Nucleus accumbens (tissue), 56 donors: ENCODE measurements around the gene CEBPG.
A peak's percentile ranks its signal among the peaks of the same experiment; 100 is the strongest.

ENCODE experiments used
- DNase-seq, 56 donors: peaks; one replicate each; lab custom pipeline; 2025; lab: John Stamatoyannopoulos, UW

CEBPG gene

DNA sequence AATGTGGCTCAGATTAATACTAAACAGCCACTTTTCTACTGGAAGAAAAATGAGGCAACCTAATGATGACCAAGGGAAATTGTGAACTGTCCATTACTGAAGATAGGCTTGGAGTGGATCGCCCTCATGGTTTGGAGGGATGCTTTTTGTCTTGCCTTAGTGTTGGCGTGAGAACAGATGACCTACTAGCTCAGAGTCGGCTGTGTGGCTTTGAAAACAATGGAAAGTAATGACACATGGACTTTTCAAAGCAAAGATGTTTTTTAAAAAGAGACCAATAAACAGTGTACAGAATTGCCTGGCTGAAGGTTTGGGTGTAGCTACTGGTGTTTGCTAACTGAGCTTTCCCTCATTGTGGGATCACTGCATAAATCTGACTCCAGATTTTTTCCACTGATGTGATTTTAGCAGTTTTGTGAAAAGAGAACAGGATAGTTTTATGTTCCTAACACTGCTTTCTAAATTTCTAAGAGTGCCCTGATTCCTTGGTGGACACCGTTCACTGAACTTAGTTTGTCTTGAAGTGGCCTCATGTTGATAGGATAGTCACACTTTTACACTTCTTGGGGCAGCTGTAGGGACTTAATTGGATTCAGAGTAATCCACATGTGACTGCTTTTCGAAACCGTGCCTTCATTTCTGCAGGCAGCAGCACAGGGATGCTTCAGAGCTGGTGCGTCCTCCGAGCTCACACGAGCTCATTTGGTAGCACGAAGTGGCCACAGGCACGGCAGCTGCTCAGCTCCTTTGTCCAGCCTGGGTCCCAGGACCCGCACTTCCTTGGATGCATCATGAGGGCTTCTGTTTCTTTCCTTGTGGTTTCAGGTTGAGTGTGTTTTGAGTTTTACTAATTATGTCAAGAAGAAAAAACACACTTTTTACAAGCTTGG is 4.3 kb downstream of the CEBPG start:
- no peak for DNase-seq

- DNase-seq = no peak
Observed at GRCh38 chr19:33379151-33379829, 5.8 kb downstream of the CEBPG start.

DNA sequence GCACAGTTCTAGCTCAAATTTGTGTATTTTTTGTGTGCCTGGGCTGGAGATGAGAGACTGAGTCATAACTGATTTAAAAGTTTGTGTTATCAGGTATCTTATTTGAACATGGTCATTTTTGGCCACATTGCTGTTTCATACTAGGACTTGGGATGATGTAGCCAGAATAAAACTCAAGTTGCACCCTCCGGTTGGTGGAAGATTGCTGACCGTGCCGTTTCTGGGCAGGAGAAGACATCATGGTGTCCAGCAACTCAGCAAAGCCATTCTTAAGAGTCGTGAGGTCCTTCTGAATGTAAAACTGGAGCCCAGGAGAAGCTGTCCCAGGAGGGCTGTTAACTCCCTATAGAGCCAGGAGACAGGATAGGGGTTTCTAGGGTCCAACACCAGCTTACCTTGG is 7.6 kb downstream of the CEBPG start:
- no peak for DNase-seq

DNA sequence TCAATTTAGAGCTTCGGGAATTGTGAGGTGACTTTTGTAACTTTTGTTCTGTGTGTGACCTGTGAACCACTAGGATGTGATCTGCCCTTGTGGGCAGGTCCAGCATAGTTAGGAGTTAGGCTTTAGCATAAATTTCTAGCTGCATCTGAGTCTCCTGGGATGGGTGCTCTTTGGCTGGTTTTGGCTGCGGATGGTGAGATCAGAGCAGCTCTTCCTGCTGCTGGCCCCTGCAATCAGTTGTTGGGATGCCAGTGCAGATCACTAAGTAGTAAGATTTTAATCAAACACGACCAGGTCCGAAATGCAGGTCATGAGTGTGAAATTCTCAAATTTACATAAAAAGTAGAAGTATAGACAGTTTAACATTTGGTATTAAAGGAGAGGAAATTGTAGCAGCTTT is 8.5 kb downstream of the CEBPG start:
- DNase-seq = no peak

- DNase-seq = no peak
Observed at GRCh38 chr19:33382982-33383381, 9.5 kb downstream of the CEBPG start.

DNA sequence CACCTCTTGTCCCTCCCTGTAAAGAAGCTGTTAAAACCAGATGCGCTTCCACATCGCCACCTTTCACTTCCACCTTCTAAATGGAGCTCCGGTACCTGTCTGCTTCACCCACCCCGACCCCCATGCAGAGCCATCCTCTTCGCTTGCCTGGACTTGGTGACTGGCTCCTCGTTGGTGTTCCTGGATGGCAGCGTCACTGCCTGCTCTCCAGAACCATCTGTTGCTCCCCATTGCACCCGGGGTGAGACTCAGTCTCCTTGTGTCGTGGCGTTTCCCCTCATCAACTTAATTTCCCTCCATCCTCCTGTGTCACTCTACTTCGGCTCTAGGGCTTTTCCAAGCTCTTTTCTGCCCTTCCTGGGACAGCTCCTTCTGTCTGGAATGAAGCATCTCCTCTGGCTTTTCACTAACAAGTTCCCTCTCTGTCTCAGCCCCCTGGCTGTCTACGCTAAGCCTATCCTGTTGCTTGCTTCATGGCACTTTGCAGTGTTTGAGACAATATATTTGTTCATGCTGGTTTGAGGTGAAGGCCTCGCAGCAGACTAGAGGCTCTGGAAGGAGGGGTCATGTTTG is 10.3 kb downstream of the CEBPG start:
- DNase-seq = no peak

- no peak for DNase-seq
Observed at GRCh38 chr19:33384983-33385382, 11.5 kb downstream of the CEBPG start.

GRCh38 chr19:33385956-33386355 is 12.4 kb downstream of the CEBPG start:
- peak in 8 of 56 donors; percentile 9 to 55 (median 36) for DNase-seq

DNA sequence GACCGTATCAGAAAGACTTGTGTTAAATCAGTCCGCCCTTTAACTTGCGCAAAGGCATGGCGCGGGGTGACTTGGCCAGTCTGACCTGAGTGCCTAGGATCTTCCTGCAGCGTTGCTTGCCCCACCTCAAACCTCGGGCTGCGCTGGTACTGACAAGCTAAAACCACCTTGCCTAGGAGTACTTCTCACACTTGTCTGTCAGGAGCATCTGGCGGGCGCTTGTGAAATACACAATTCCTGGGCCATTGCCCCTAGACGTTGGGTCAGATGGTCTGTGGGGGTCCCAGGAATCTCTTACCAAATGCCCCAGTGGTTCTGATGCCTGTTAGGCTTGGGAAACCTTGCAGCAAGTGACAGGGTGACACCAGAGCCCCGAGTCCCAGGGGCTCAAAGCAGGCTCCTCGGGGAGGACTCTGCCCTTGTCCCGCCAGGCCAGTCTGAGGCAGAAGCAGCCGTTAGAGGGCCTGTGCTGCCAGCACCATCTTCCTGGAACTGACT is 12.9 kb downstream of the CEBPG start:
- DNase-seq = no peak

GRCh38 chr19:33387351-33388230 is 14.1 kb downstream of the CEBPG start:
- no peak for DNase-seq

- DNase-seq = peak in 5 of 56 donors; percentile 18 to 63 (median 38)
Observed at GRCh38 chr19:33388231-33388724, 14.8 kb downstream of the CEBPG start.

DNA sequence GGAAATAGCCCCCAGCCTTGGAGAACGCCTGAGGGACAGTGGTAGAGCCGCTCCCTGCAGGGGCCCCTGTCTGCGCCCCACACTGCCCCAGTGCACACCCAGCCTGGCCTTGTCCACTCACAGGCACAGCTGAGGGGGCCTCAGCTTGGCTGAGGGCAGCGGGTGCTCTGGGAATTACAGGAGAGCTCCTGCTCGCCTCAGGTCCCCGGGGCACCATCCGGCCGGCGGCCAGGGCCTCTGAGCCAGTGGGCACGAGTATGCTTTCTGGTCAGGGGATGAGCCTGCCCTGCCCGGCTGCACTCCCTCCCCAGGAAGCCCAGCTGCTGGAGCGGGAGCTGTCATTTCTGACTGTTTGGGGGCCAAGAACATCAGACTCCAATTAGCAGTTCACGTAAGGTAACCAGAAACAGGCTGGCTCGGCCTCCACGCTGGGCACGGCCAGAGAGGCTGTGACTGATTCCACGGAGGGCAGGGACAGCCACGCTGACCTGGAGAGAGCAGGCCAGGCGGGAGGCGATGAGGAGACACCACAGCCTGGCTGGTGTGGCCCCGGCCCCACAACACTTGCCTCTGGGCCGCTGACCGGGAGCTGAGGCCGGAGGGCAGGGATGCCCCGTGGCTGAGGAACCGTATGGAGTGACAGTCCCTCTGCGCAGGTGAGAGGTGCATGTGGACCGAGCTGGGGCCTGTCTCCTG is 15.4 kb downstream of the CEBPG start:
- DNase-seq = peak in 1 of 56 donors; percentile 45

GRCh38 chr19:33389421-33390100 is 16.1 kb downstream of the CEBPG start:
- DNase-seq = peak in 1 of 56 donors; percentile 24

GRCh38 chr19:33390101-33390907 is 16.8 kb downstream of the CEBPG start:
- DNase-seq = peak in 6 of 56 donors; percentile 26 to 60 (median 40)

GRCh38 chr19:33390908-33391630 is 17.6 kb downstream of the CEBPG start:
- no peak for DNase-seq

DNA sequence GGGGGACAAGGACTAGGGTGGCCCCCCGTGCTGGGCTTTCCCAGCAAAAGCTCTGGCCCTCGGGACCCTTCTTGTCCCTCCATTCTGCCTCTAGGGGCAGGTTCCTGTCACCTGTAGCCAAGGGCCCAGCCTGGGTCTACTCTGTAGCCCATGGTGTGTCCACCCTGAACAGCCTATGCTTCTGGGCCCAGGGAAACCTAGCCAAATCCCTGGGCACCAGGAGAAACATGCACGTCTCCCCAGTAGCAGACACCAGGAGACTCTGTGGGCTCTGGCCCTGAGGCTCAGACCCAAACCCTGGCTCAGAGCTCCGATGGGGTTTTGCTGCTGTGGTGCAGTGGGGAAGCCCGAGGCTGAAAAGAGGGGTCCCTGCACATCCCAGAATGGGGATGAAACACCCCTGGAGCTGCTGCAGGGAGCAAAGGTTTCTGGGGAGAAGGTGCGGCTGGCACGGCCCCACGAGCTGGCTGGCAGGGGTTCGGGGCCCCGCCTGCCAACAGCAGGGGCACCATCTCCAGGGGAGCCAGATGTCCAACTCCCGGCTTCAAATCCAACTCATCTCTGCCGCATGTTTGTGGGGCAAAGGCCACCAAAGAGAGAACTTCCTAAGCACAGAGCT is 18.2 kb downstream of the CEBPG start:
- no peak for DNase-seq
